Thyroid gland (tissue), 4 donors: ENCODE results near the gene TUBB4A.

Source experiments
- POLR2A ChIP-seq, 2 donors: fragments of 450-650 bp; IDR thresholded peaks; one replicate each; pipeline ENCODE4 v1.6.1; 2017; ENCODE audit warnings: antibody characterized with exemption in 2 of 2, mild to moderate bottlenecking in 2 of 2, moderate library complexity in 1 of 2
- TF ChIP-seq, protein P1 (sequence below), 6 experiments: fragments of 200-600 bp in 3 of 6; fragments of 450-650 bp in 3 of 6; sonication (generic) in 3 of 6; IDR thresholded peaks; one replicate each; pipeline ENCODE4 v1.5.1; 2016 to 2019; ENCODE audit warnings: antibody characterized with exemption in 6 of 6, mild to moderate bottlenecking in 2 of 6, inconsistent platforms in 1 of 6, moderate library complexity in 1 of 6

DNA sequence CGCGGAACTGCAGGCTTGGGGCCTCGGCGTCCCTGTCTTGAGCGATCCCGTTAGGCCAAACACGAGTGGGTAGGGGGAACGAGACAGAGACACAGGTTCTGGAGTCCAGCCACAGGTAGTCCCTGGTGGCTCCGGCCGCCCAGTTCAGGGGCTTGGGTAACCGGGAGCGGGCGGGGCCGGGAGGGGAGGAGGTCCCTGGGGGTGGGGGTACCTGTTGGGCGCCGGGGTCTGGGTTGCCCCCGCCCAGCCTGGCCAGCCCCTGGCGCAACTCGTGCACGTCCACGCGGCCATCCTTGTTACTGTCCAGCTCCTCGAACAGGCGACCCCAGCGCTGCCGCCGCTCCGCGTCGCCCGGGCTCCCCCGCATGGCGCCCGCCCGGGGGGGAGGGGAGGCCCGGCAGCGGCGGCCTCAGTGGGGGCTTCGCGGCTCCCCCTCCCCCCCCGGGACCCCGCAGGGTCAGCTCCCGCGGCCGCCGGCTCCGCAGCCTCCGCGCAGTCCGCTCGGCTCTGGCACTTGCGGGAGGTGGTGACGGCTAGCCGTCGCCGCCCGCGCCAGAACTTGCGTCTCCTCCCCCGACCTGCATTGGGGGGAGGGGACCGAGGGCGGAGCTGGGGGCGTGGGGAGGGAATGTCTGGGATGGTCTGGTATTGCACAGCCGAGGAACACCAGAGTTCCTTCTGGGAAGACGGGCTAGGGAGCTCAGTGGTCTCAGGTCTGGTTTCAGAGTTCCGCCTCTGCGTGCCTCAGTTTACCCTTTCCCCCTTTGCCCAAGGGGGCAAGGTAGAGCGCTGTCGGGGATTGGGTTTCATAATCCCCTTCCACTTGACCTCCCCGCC lies 42.6 kb downstream of the TUBB4A start, which contains the start of gene SLC25A23:
- TF ChIP-seq, protein P1, sequence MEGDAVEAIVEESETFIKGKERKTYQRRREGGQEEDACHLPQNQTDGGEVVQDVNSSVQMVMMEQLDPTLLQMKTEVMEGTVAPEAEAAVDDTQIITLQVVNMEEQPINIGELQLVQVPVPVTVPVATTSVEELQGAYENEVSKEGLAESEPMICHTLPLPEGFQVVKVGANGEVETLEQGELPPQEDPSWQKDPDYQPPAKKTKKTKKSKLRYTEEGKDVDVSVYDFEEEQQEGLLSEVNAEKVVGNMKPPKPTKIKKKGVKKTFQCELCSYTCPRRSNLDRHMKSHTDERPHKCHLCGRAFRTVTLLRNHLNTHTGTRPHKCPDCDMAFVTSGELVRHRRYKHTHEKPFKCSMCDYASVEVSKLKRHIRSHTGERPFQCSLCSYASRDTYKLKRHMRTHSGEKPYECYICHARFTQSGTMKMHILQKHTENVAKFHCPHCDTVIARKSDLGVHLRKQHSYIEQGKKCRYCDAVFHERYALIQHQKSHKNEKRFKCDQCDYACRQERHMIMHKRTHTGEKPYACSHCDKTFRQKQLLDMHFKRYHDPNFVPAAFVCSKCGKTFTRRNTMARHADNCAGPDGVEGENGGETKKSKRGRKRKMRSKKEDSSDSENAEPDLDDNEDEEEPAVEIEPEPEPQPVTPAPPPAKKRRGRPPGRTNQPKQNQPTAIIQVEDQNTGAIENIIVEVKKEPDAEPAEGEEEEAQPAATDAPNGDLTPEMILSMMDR (IDR thresholded peaks at IDR 0.05): no peak
- peak in 1 of 2 donors; percentile 57 for TF ChIP-seq POLR2A (IDR thresholded peaks at IDR 0.05)
